Measurements from ENCODE around the gene RUNX1.
A peak's percentile ranks its signal among the peaks of the same experiment; 100 is the strongest.

RUNX1 gene

GRCh38 chr21:34914239-34914638 lies 134.9 kb downstream of the RUNX1 start:
- no peak for DNase-seq

- DNase-seq, result no peak
These were observed 135.3 kb downstream of the RUNX1 start for GRCh38 chr21:34913811-34914210.

GRCh38 chr21:34912022-34912945 lies 136.8 kb downstream of the RUNX1 start:
- no peak for DNase-seq

GRCh38 chr21:34911360-34911759 lies 137.7 kb downstream of the RUNX1 start:
- peak; percentile 47 for DNase-seq

- DNase-seq, result no peak
These were observed 138.7 kb downstream of the RUNX1 start for GRCh38 chr21:34910396-34910795.

- DNase-seq, result no peak
These were observed 139.4 kb downstream of the RUNX1 start for GRCh38 chr21:34909492-34910292.

GRCh38 chr21:34908419-34909055 lies 140.6 kb downstream of the RUNX1 start:
- peak; percentile 46 for DNase-seq

GRCh38 chr21:34907461-34908418 lies 141.4 kb downstream of the RUNX1 start:
- DNase-seq, result no peak

- no peak for DNase-seq
These were observed 142.7 kb downstream of the RUNX1 start for GRCh38 chr21:34906401-34906800.

- no peak for DNase-seq
These were observed 143.9 kb downstream of the RUNX1 start for GRCh38 chr21:34905218-34905537.

- no peak for DNase-seq
These were observed 144.4 kb downstream of the RUNX1 start for GRCh38 chr21:34904526-34905217.

- DNase-seq, result no peak
These were observed 148.7 kb downstream of the RUNX1 start for GRCh38 chr21:34900376-34900775.

GRCh38 chr21:34899760-34900159 lies 149.3 kb downstream of the RUNX1 start:
- DNase-seq, result no peak

- DNase-seq, result no peak
These were observed 149.8 kb downstream of the RUNX1 start for GRCh38 chr21:34899302-34899701.

- DNase-seq, result no peak
These were observed 151.3 kb downstream of the RUNX1 start for GRCh38 chr21:34897828-34898227.

GRCh38 chr21:34894401-34894800 lies 154.7 kb downstream of the RUNX1 start:
- DNase-seq, result no peak

- no peak for DNase-seq
These were observed 156.9 kb downstream of the RUNX1 start for GRCh38 chr21:34892209-34892608.

- no peak for DNase-seq
These were observed 157.5 kb downstream of the RUNX1 start for GRCh38 chr21:34891613-34891943.

GRCh38 chr21:34890724-34891612 lies 158.1 kb downstream of the RUNX1 start:
- no peak for DNase-seq

GRCh38 chr21:34890470-34890723 lies 158.7 kb downstream of the RUNX1 start:
- DNase-seq, result no peak
